NCI-H774 (cell line): Measurements from ENCODE around the gene IST1.
A peak's percentile ranks its signal among the peaks of the same experiment; 100 is the strongest.
"Not testable (repeated sequence)": the region's sequence is repeated elsewhere in the genome, so short reads cannot be mapped to it uniquely, and the experiment has no call there.

ENCODE experiments used
- DNase-seq: peaks from one replicate; lab custom pipeline; 2025; lab: John Stamatoyannopoulos, UW

Gene IST1

GRCh38 chr16:71894921-71895678 is at the start of gene IST1:
Gene IST1 (plus strand): TSS chr16:71895531. CDS start chr16:71915641, 20,110 bp downstream.
- DNase-seq = peak; percentile 91

- DNase-seq = peak; percentile 67
These were observed 49.5 kb upstream of the IST1 start, which contains the start of gene ATXN1L for GRCh38 chr16:71845639-71846430. Gene ATXN1L (plus strand): TSS chr16:71845976. CDS start chr16:71849741, 3,765 bp downstream.

GRCh38 chr16:71846431-71846830 is 48.9 kb upstream of the IST1 start:
- DNase-seq = no peak

GRCh38 chr16:71847096-71847495 is 48.2 kb upstream of the IST1 start:
- DNase-seq = no peak

GRCh38 chr16:71848622-71849021 is 46.7 kb upstream of the IST1 start:
- no peak for DNase-seq

GRCh38 chr16:71851746-71852145 is 43.6 kb upstream of the IST1 start:
- no peak for DNase-seq

GRCh38 chr16:71852158-71852557 is 43.2 kb upstream of the IST1 start:
- DNase-seq = no peak

- no peak for DNase-seq
These were observed 42.8 kb upstream of the IST1 start for GRCh38 chr16:71852561-71852960.

- DNase-seq = no peak
These were observed 41.9 kb upstream of the IST1 start for GRCh38 chr16:71853413-71853812.

GRCh38 chr16:71854369-71854948 is 40.9 kb upstream of the IST1 start:
- DNase-seq = no peak

- no peak for DNase-seq
These were observed 39.2 kb upstream of the IST1 start for GRCh38 chr16:71855937-71856662.

- DNase-seq = no peak
These were observed 35.4 kb upstream of the IST1 start for GRCh38 chr16:71859762-71860521.

- no peak for DNase-seq
These were observed 31.3 kb upstream of the IST1 start for GRCh38 chr16:71863995-71864394.

- no peak for DNase-seq
These were observed 30.0 kb upstream of the IST1 start for GRCh38 chr16:71865173-71865863.

- not testable (repeated sequence) for DNase-seq
These were observed 28.2 kb upstream of the IST1 start for GRCh38 chr16:71867175-71867574.

GRCh38 chr16:71867939-71868338 is 27.4 kb upstream of the IST1 start:
- no peak for DNase-seq

GRCh38 chr16:71869089-71869488 is 26.2 kb upstream of the IST1 start:
- no peak for DNase-seq

- no peak for DNase-seq
These were observed 24.5 kb upstream of the IST1 start for GRCh38 chr16:71870818-71871217.

- DNase-seq = no peak
These were observed 22.1 kb upstream of the IST1 start for GRCh38 chr16:71873199-71873598.

- no peak for DNase-seq
These were observed 16.4 kb upstream of the IST1 start for GRCh38 chr16:71878911-71879310.

GRCh38 chr16:71880176-71880575 is 15.2 kb upstream of the IST1 start:
- no peak for DNase-seq
